ENCODE data around the gene CAMSAP1.

Gene CAMSAP1

DNA sequence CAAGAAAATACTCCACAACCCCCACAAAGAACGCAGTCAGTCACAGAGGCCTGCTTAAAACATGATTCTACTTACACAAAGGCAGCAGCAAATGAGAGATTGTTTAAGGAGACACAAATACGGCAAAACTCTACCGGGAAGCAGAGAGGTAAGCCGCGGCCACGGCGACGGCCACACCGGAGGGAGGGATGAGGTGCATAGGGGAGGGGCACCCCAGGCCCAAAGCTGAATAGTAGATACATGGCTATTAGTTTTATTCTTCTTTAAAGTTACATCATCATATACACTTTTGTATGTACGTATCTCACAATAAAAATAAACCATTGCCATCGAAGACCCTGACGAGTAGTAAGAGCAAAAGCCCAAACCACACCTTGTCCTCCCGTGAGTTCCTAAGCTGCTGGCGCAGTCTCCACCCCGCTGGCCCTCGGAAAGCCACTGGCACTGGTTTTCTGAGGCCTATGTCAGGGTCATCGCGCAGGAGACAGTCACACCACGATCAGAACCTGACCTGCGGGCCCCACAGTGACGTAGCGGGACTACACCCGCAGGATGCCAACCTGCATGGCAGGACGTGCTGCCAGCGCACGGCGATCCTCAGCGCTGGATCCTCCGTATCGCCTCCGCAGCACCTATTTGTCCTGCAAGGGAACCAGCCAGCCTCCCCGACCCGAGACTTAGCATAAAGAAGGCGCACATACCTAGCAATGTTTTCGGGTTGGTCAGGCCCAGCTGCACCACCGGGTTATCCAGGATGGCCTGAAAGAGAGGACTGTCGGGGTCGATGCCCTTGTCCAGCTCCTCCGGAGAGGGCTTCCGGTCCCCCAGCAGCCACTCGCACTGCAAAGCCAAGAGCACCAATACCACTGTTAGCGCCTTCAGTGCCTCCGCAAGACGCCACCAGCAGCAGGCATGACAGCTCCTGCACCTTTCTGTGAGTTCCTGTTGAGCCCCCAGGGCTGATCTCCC is 30.5 kb upstream of the CAMSAP1 start:
- TF ChIP-seq, protein P1, sequence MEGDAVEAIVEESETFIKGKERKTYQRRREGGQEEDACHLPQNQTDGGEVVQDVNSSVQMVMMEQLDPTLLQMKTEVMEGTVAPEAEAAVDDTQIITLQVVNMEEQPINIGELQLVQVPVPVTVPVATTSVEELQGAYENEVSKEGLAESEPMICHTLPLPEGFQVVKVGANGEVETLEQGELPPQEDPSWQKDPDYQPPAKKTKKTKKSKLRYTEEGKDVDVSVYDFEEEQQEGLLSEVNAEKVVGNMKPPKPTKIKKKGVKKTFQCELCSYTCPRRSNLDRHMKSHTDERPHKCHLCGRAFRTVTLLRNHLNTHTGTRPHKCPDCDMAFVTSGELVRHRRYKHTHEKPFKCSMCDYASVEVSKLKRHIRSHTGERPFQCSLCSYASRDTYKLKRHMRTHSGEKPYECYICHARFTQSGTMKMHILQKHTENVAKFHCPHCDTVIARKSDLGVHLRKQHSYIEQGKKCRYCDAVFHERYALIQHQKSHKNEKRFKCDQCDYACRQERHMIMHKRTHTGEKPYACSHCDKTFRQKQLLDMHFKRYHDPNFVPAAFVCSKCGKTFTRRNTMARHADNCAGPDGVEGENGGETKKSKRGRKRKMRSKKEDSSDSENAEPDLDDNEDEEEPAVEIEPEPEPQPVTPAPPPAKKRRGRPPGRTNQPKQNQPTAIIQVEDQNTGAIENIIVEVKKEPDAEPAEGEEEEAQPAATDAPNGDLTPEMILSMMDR (IDR thresholded peaks at IDR 0.05; ENCODE audit: control insufficient read depth, insufficient read depth, low read depth, low read length, missing control alignments) = no peak
- no peak overlapping the region for H3K4me3 ChIP-seq (ENCODE audit: control insufficient read depth, low read depth, low read length)
- no peak for DNase-seq (ENCODE audit: low read depth)

DNA sequence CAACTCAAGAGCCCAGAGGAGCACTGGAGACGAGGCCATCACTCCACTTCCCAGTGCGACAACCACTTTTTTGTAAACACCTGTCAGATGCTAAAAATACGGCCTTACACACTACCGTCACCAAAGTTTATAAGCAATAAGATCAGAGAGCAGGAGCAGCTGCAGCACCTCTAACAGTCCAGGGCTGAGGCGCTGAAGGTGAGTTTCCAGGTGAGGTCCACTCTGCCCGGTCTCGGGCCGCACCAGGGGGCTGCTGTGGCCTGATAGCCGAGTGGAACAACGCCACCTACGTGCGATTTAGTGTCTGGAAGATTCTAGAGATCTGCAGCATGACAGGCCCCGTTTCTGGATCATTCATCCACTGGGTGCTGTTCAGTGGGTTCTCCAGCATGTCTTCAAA is 25.8 kb upstream of the CAMSAP1 start:
- no peak overlapping the region for H3K4me3 ChIP-seq (ENCODE audit: control insufficient read depth, low read depth, low read length)
- DNase-seq (ENCODE audit: low read depth) = no peak
- TF ChIP-seq, protein P1 (IDR thresholded peaks at IDR 0.05; ENCODE audit: control insufficient read depth, insufficient read depth, low read depth, low read length, missing control alignments) = no peak

DNA sequence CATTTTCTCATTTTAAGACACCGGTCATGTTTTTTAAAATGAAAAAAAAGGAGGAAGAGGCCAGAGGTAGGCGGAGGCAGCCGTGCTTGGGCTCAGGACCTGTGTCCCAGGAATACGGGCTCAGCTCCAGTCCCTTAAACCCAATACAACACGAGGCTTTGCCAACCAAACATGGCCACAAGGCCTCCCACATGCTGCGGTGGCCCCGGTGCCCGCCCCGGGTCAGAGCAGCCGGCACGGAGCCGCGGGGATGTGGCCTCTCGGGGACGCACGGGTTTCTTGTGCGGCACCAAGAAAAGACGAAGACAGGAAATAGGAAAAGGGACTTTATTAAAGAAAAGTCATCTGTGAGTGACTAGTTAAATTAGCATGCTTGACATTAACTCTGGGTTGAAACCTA is 25.3 kb upstream of the CAMSAP1 start:
- no peak for DNase-seq (ENCODE audit: low read depth)
- no peak overlapping the region for H3K4me3 ChIP-seq (ENCODE audit: control insufficient read depth, low read depth, low read length)
- TF ChIP-seq, protein P1 (IDR thresholded peaks at IDR 0.05; ENCODE audit: control insufficient read depth, insufficient read depth, low read depth, low read length, missing control alignments) = no peak

DNA sequence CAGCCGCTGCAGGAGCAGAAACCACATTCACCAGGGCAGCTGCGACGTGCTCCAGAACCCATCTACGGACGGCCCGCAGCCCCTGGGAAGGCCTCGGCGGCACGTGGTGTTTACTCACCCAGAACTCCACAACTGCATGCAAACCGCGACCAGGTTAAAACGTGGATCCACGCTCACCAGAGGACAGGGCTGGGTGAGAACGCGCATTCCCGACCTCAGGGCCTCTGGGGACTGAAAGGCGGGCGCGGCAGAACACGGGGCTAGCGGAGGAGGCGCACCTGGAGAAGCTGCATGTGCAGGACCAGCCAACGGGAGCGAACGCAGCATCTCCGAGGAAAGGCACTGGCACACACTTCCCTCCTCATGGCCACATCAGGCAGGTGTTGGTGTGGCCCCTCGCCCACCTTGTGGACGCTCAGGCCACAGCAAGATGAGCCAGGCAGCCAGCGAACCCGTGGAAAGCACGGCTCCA is 24.0 kb upstream of the CAMSAP1 start:
- no peak for DNase-seq (ENCODE audit: low read depth)
- TF ChIP-seq, protein P1 (IDR thresholded peaks at IDR 0.05; ENCODE audit: control insufficient read depth, insufficient read depth, low read depth, low read length, missing control alignments) = no peak
- H3K4me3 ChIP-seq (ENCODE audit: control insufficient read depth, low read depth, low read length) = no peak overlapping the region

DNA sequence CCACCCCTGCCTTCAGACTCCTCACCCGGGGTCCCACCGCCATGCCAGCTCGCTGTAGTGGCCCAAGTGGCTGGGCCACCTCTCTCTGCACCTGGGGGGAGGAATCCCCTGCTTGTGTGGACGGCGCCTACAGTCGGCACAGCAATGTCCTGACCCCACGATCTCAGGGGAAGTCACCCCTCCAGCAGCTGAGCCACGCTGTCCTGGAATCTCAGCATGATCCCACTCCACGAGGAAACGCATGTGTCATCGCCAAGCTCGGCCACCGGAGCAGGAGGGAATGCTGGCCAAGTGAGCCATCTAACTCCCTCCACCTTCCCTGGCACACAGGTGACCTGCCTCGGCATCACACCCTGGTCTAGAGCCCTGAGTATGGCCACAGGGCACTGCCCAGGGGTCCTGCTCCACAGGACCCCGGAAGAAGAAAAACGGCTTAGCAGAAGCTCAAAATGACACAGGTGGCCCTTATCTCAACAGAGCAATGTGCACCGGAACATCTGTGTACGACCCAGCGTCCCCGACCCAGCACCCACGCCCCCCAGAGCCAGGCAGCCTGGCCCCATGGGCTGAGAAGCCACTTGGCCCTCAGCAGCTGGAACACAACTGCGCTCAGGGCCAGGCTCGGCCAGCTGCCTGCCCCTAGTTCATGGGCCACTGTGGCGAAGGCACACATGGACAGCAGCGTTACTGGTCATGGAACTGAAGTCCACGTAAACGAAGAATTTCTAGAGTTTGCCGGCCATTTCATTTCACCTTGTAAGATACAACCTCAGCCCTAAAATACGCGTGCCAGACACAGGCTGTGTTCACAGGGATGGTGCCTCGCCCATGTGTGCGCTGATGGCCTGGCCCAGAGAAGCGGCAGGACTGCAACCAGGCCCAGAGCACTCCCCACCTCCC is 23.4 kb upstream of the CAMSAP1 start:
- no peak for DNase-seq (ENCODE audit: low read depth)
- TF ChIP-seq, protein P1 (IDR thresholded peaks at IDR 0.05; ENCODE audit: control insufficient read depth, insufficient read depth, low read depth, low read length, missing control alignments) = no peak
- H3K4me3 ChIP-seq (ENCODE audit: control insufficient read depth, low read depth, low read length) = no peak overlapping the region

DNA sequence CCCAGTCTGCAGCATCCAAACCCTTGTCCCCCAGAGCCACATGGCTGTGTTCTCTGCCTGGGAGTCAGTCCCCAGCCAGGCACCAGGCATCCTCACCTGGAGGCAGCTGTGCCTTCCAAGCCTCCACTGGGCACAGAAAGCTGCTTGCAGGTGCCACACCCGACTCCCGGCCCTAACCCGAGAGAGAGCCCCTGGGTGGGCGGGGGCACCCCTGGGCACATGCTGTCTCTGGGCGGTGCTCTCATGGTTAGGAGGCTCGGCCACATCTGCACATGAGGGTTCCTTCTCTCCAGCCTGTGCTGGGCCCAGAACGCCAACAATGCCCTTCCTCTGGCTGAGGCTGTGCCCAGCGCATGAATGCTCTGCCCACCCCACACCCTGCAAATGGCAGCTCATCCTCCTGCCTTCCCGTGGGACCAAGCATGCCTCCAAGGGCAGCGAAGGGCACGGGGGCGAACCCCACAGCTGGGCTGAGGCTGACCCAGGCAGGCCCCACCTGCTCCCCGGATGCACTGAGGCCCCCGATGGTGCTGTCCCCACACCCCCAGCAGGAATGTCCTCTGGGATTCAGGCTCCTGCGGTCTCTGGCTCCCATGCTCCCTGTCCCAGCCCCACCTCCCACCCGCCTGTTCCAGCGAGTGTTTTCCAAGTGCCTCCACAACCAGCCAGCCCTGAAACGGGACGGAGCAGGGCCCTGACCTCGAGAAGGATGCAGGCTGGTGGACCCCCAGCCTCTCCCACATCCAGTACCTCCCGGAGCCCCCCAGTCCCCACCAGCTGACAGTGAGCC is 22.5 kb upstream of the CAMSAP1 start:
- TF ChIP-seq, protein P1 (IDR thresholded peaks at IDR 0.05; ENCODE audit: control insufficient read depth, insufficient read depth, low read depth, low read length, missing control alignments) = no peak
- DNase-seq (ENCODE audit: low read depth) = no peak
- H3K4me3 ChIP-seq (ENCODE audit: control insufficient read depth, low read depth, low read length) = no peak overlapping the region
